ENCODE data around the gene PLCB1.

PLCB1 gene

DNA sequence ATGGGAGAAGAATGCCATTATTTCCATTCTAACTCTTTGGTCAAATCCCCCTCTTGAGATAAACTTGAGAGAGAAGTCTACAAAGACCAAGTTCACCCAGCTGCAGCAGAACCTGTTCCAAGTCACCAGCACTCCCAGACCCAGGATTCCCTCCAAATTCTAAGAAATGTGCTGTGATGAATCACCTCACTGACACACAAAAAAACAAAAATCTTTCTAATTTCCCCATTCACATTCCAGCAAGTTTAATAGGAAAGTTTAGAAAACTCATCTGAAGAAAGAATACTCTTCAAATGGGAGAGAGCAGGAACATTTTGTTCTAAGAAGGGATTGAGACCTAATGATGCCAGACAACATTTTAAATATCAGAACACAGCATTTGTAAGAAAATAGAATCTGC lies 723.2 kb downstream of the PLCB1 start:
- Histone ChIP-seq H3K9ac (ENCODE audit: low read length) (no peak overlapping the region), H3K4me3 (ENCODE audit: low read depth in 1 of 2, low read length in 2 of 2) (no peak overlapping the region), H3K27me3 (ENCODE audit: control insufficient read depth in 1 of 2, insufficient read depth in 2 of 2, low read length in 2 of 2) (no peaks in the 10 kb centered on the region), H3K9me3 (ENCODE audit: low read length) (no peaks in the 10 kb centered on the region), H3K4me1 (ENCODE audit: insufficient read depth, low read length) (peaks cover 29% of the 10 kb centered on the region), H3K27ac (ENCODE audit: low read depth, low read length) (no peak overlapping the region), H3K36me3 (ENCODE audit: insufficient read depth, low read length) (no peaks in the 10 kb centered on the region)

DNA sequence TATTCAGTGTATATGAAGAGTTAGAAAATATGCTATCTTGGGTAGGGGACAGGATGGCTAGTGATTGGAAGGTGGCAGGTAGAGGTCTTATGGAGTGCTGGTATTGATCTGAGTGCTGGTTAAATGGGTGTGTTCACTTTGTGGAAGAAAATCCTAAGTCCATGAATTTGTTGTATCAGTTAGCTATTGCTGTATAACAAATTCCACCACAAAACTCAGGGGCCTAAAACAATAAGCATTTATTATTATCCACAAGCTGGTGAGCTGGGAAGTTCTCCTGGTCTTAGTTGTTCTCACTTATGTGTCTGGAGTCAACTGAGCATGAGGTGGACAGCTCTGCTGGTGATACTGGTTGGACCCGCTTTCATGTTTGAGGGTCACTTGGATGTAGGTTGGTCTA lies 724.6 kb downstream of the PLCB1 start:
- Histone ChIP-seq H3K27ac (ENCODE audit: low read depth, low read length) (no peak overlapping the region), H3K9me3 (ENCODE audit: low read length) (no peaks in the 10 kb centered on the region), H3K4me1 (ENCODE audit: insufficient read depth, low read length) (peaks cover 24% of the 10 kb centered on the region), H3K4me3 (ENCODE audit: low read depth in 1 of 2, low read length in 2 of 2) (no peak overlapping the region), H3K27me3 (ENCODE audit: control insufficient read depth in 1 of 2, insufficient read depth in 2 of 2, low read length in 2 of 2) (no peaks in the 10 kb centered on the region), H3K36me3 (ENCODE audit: insufficient read depth, low read length) (no peaks in the 10 kb centered on the region), H3K9ac (ENCODE audit: low read length) (no peak overlapping the region)

DNA sequence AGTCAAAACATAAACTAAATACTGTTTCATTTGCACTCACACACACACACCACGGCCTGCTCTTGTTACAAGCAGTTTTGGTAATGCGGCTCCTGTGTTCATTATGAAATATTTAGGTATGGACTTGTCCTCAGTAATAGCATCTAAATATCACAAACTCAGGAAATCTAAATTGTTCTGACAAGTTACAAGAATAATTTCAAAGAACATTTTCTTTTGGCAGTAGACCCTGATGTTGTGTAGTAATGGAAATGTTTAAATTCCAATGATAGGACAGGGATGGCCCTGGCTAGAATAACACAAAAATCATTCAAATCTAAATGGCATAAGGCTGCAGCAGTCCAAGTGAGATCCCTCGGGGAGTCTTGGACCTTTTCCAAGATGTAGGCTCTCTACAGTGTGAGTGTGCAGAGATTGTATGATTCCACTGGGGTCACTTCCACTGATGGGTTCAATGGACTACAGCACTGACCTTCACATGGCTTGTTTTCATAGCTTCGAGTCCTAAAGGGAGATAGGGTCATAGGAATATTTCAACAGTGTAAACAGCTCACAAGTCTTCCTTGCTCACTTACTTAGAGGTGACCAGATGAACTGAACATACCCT lies 726.2 kb downstream of the PLCB1 start:
- no peaks in the 10 kb centered on the region for H3K9me3 ChIP-seq (ENCODE audit: low read length)
- H3K9ac ChIP-seq (ENCODE audit: low read length), result no peak overlapping the region
- H3K4me3 ChIP-seq (ENCODE audit: low read depth in 1 of 2, low read length in 2 of 2), result no peak overlapping the region
- H3K27me3 ChIP-seq (ENCODE audit: control insufficient read depth in 1 of 2, insufficient read depth in 2 of 2, low read length in 2 of 2), result no peaks in the 10 kb centered on the region
- no peaks in the 10 kb centered on the region for H3K36me3 ChIP-seq (ENCODE audit: insufficient read depth, low read length)
- peaks cover 16% of the 10 kb centered on the region for H3K4me1 ChIP-seq (ENCODE audit: insufficient read depth, low read length)
- no peak overlapping the region for H3K27ac ChIP-seq (ENCODE audit: low read depth, low read length)

DNA sequence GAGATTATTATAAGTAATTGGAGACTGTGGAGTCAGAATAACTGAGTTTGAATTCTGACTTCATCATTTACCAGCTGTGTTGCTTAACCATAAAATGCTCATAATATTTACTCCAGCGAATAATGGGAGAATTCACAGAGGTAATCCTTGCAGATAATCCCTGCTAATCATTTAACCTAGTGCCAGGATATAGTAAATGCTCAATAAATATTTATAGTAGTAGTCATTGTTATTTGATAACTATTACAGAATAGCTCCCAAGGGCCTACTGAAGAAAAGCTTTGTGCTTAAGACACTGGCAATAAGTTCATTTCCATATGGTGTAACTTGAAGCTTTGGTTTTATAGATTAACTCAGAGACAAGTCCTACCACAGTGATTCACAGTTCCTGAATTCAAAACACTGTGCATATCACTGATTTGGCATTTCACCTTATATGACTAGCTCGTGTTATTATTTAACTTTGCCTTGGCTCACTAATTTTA lies 728.0 kb downstream of the PLCB1 start:
- Histone ChIP-seq H3K9ac (ENCODE audit: low read length) (no peak overlapping the region), H3K36me3 (ENCODE audit: insufficient read depth, low read length) (no peaks in the 10 kb centered on the region), H3K9me3 (ENCODE audit: low read length) (no peaks in the 10 kb centered on the region), H3K27me3 (ENCODE audit: control insufficient read depth in 1 of 2, insufficient read depth in 2 of 2, low read length in 2 of 2) (no peaks in the 10 kb centered on the region), H3K4me3 (ENCODE audit: low read depth in 1 of 2, low read length in 2 of 2) (no peak overlapping the region), H3K27ac (ENCODE audit: low read depth, low read length) (no peak overlapping the region), H3K4me1 (ENCODE audit: insufficient read depth, low read length) (peaks cover 6% of the 10 kb centered on the region)

DNA sequence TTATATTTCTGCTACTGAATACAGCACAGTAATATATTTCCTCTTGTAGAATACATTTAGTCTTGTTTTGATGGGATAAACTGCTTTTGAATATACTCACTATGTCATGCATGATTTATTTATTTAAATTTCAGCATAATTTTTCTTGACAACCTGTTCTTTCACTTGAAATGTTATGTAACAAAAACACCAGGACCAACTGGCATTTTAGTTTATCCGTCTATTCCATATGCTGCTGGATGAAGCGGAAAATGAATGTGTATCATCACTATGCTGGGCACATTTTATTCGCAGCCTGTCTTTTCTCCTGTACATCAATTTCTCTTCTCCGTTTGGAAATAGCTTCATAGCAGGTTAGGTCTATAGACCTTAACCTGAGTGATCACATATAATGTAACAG lies 730.0 kb downstream of the PLCB1 start:
- no peaks in the 10 kb centered on the region for H3K36me3 ChIP-seq (ENCODE audit: insufficient read depth, low read length)
- no peaks in the 10 kb centered on the region for H3K9me3 ChIP-seq (ENCODE audit: low read length)
- no peak overlapping the region for H3K9ac ChIP-seq (ENCODE audit: low read length)
- no peak overlapping the region for H3K27ac ChIP-seq (ENCODE audit: low read depth, low read length)
- H3K27me3 ChIP-seq (ENCODE audit: control insufficient read depth in 1 of 2, insufficient read depth in 2 of 2, low read length in 2 of 2), result no peaks in the 10 kb centered on the region
- no peak overlapping the region for H3K4me3 ChIP-seq (ENCODE audit: low read depth in 1 of 2, low read length in 2 of 2)
- peaks cover 6% of the 10 kb centered on the region for H3K4me1 ChIP-seq (ENCODE audit: insufficient read depth, low read length)

DNA sequence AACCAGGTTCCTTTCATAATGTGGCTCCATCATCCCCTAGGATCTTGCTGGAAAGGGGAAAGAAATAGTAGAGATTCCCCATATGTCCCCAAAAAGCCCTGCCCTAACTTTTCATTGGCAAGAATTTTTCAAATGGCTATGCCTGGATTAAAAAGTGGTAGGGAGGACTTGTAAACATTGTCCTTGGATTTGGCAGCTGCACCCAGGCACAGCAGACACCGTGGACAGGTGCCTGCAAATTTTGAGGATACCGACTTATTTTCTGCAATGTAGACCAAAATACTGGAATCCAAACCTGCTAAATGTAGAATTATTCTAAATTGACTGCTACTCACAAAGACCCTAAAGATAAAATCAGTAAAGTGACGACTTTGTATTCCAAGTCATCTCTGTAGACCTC lies 733.6 kb downstream of the PLCB1 start:
- no peaks in the 10 kb centered on the region for H3K4me1 ChIP-seq (ENCODE audit: insufficient read depth, low read length)
- no peaks in the 10 kb centered on the region for H3K9me3 ChIP-seq (ENCODE audit: low read length)

DNA sequence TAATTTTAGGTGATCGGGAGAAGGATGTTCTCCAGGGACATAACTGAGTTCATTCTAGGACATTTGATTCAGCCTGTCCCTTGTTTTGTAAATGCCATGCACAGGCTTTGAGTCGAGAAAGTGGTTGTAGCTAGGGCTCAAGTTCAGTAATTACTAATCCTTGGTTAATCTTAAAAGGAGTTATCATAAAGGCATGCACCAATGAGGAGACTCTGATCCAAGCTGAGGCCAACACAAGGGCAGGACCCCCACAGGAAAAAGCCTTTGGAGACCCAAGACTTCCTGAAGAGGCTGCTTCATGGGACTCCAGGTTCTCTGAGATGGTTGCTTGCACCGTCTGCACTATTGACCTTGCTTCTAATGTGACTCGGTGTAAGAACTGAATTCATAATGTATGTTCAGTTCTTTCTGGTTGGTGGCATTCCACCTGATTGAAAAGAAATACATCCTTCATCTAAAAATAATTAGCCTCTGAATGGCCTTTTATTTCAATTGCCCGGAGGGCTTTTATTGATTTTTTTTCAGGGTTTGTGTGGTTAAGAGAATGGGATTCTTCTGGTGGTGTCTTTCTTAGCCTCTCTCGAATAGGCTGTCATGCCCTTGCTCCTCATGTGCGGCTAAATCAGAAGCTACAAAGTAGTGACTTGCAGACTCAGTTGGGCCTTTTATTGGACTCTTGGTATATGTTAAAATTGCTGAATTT lies 735.1 kb downstream of the PLCB1 start:
- no peak overlapping the region for H3K4me3 ChIP-seq (ENCODE audit: low read depth in 1 of 2, low read length in 2 of 2)
- H3K36me3 ChIP-seq (ENCODE audit: insufficient read depth, low read length), result no peaks in the 10 kb centered on the region
- H3K27ac ChIP-seq (ENCODE audit: low read depth, low read length), result no peak overlapping the region
- no peaks in the 10 kb centered on the region for H3K4me1 ChIP-seq (ENCODE audit: insufficient read depth, low read length)
- H3K9ac ChIP-seq (ENCODE audit: low read length), result no peak overlapping the region
- H3K9me3 ChIP-seq (ENCODE audit: low read length), result no peaks in the 10 kb centered on the region
- H3K27me3 ChIP-seq (ENCODE audit: control insufficient read depth in 1 of 2, insufficient read depth in 2 of 2, low read length in 2 of 2), result no peaks in the 10 kb centered on the region

More for the DNA sequence above, 733.6 kb downstream of the PLCB1 start:
- H3K9ac ChIP-seq (ENCODE audit: low read length), result no peak overlapping the region
- H3K4me3 ChIP-seq (ENCODE audit: low read depth in 1 of 2, low read length in 2 of 2), result no peak overlapping the region
- no peaks in the 10 kb centered on the region for H3K27me3 ChIP-seq (ENCODE audit: control insufficient read depth in 1 of 2, insufficient read depth in 2 of 2, low read length in 2 of 2)
- H3K27ac ChIP-seq (ENCODE audit: low read depth, low read length), result no peak overlapping the region
- no peaks in the 10 kb centered on the region for H3K36me3 ChIP-seq (ENCODE audit: insufficient read depth, low read length)

DNA sequence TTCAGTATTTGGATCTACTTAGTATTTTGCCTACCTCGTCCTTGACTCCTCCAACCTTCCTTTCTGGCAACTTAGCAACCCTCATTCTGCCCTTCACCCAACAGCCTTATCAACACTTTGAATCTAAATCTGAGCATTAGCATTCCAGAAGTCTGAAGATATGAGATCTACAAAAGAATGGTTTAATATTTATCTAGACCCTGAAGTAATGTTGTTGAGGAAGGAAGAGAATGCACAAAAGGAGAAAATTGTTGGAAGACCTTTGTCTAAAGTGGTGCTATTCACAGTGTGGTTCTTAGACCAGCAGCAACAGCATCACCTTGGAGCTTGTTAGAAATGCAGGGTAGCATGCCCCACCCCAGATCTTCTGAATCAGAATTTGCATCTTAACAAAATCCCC lies 738.6 kb downstream of the PLCB1 start:
- no peaks in the 10 kb centered on the region for H3K36me3 ChIP-seq (ENCODE audit: insufficient read depth, low read length)
- no peak overlapping the region for H3K9ac ChIP-seq (ENCODE audit: low read length)
- H3K9me3 ChIP-seq (ENCODE audit: low read length), result no peaks in the 10 kb centered on the region
- H3K4me3 ChIP-seq (ENCODE audit: low read depth in 1 of 2, low read length in 2 of 2), result no peak overlapping the region
- H3K27ac ChIP-seq (ENCODE audit: low read depth, low read length), result no peak overlapping the region
- no peaks in the 10 kb centered on the region for H3K27me3 ChIP-seq (ENCODE audit: control insufficient read depth in 1 of 2, insufficient read depth in 2 of 2, low read length in 2 of 2)
- no peaks in the 10 kb centered on the region for H3K4me1 ChIP-seq (ENCODE audit: insufficient read depth, low read length)

DNA sequence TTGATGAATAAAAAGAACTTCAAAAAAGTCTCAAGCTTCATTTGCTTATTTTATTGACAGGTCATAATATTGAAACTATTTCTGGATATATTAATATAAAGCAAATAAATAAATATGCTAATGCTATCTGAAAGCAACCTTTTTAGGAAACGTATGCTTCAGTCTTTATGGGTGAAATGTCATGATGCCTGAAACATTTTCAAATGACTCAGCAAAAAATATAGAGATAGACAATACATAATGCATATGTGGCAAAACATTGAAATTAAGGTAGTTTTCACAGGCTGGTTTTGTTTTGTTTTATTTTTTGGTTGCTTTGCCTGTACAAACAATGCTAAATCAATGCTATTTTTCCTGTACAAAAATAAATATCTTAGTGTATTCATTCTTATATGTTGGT lies 742.4 kb downstream of the PLCB1 start:
- Histone ChIP-seq H3K36me3 (ENCODE audit: insufficient read depth, low read length) (no peaks in the 10 kb centered on the region), H3K27me3 (ENCODE audit: control insufficient read depth in 1 of 2, insufficient read depth in 2 of 2, low read length in 2 of 2) (no peaks in the 10 kb centered on the region), H3K27ac (ENCODE audit: low read depth, low read length) (no peak overlapping the region), H3K4me3 (ENCODE audit: low read depth in 1 of 2, low read length in 2 of 2) (no peak overlapping the region), H3K9me3 (ENCODE audit: low read length) (no peaks in the 10 kb centered on the region), H3K4me1 (ENCODE audit: insufficient read depth, low read length) (no peaks in the 10 kb centered on the region), H3K9ac (ENCODE audit: low read length) (no peak overlapping the region)

DNA sequence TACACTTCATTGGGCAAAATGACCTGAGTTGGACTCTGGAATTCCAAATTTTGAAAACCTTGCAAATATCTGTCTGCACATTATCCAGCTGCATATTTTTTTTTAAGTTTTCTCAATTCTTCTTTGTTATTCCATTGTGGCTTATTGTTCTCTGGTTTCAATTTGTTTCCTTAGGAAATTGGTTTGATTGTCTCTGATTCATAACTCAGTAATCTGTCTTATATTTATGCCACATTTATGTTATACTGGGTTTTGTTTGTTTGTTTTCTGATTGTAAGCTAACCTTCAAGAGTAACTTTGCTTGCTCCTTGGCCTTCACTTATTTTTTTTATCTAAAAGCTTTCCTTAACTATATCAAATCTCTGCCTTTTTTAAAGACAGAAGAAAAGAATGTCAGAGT lies 743.5 kb downstream of the PLCB1 start:
- Histone ChIP-seq H3K27ac (ENCODE audit: low read depth, low read length) (no peak overlapping the region), H3K9me3 (ENCODE audit: low read length) (no peaks in the 10 kb centered on the region), H3K27me3 (ENCODE audit: control insufficient read depth in 1 of 2, insufficient read depth in 2 of 2, low read length in 2 of 2) (no peaks in the 10 kb centered on the region), H3K9ac (ENCODE audit: low read length) (no peak overlapping the region), H3K4me3 (ENCODE audit: low read depth in 1 of 2, low read length in 2 of 2) (no peak overlapping the region), H3K4me1 (ENCODE audit: insufficient read depth, low read length) (peaks cover 9% of the 10 kb centered on the region), H3K36me3 (ENCODE audit: insufficient read depth, low read length) (no peaks in the 10 kb centered on the region)

DNA sequence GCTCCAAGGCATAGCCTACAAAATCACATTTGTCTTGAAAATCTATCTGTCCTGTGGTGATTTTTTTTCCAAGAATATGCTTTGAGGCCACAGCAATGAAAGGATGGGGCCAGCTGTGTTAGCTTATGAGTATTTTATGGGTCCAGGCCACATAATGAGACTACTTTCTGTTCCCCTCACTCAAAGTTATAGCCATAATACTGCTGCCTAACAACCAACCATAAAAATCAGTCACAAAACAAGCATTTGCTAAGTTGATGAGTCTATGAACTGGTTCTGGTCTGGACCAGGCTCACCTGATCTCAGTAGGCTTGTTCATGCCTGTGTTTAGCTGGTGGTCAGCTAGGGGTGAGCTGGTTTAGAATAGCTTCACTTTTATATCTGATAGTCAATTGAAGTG lies 744.3 kb downstream of the PLCB1 start:
- Histone ChIP-seq H3K36me3 (ENCODE audit: insufficient read depth, low read length) (no peaks in the 10 kb centered on the region), H3K4me1 (ENCODE audit: insufficient read depth, low read length) (peaks cover 9% of the 10 kb centered on the region), H3K27ac (ENCODE audit: low read depth, low read length) (no peak overlapping the region), H3K27me3 (ENCODE audit: control insufficient read depth in 1 of 2, insufficient read depth in 2 of 2, low read length in 2 of 2) (no peaks in the 10 kb centered on the region), H3K9me3 (ENCODE audit: low read length) (no peaks in the 10 kb centered on the region), H3K9ac (ENCODE audit: low read length) (no peak overlapping the region), H3K4me3 (ENCODE audit: low read depth in 1 of 2, low read length in 2 of 2) (no peak overlapping the region)

DNA sequence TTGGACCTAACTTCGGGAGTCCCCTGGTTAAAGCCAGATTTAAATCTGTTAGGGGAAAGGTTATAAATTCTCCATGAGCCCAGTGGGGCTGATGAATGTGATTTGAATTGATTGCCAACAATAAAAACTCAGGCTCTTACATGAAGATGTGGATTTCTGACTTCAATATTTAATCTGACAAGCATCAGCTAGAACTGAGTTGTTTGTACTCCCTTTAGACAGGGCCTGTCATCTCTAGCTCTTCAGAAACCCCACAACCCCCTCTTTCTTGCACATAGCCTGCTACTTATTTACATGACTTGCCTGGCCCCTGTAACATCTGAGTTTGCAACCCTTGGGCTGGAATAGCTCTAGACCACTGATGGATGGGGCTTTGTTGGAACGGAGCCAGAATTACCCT lies 745.2 kb downstream of the PLCB1 start:
- no peak overlapping the region for H3K27ac ChIP-seq (ENCODE audit: low read depth, low read length)
- H3K4me1 ChIP-seq (ENCODE audit: insufficient read depth, low read length), result peaks cover 9% of the 10 kb centered on the region
- H3K4me3 ChIP-seq (ENCODE audit: low read depth in 1 of 2, low read length in 2 of 2), result no peak overlapping the region
- H3K36me3 ChIP-seq (ENCODE audit: insufficient read depth, low read length), result peaks cover 5% of the 10 kb centered on the region
- no peak overlapping the region for H3K9ac ChIP-seq (ENCODE audit: low read length)
- H3K9me3 ChIP-seq (ENCODE audit: low read length), result no peaks in the 10 kb centered on the region
- no peaks in the 10 kb centered on the region for H3K27me3 ChIP-seq (ENCODE audit: control insufficient read depth in 1 of 2, insufficient read depth in 2 of 2, low read length in 2 of 2)

All from muscle layer of colon (tissue), 2 donors.